ENCODE data around the gene DMRT1. TPM values are rescaled to one million over a fixed set of nuclear protein-coding genes. Genes with fewer than 3 reads are reported as not detected.

DMRT1 gene
- total and polyA plus RNA-seq, 5 donors from 2014 or later: not detected

DNA sequence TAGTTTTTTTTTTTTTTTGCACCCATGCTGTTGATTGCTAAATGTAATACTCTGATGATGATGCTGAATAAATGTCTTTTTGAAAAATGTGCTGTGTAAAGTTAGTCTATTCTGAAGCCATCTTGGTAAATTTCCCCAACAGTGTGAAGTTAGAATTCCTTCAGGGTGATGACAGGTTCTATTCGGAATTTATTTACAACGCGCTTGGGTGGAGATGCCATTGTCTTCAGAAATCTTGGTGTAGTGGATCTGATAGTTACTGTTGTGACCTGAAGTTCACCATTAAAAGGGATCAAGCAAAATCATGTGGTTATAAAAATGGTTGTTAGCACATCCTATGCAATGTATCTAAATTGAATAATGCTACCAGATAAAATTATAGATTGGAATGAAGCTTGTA lies 36.3 kb upstream of the DMRT1 start:
- peaks cover 20% of the 10 kb centered on the region for H3K27me3 Mint-ChIP-seq
- no peak for ATAC-seq (ENCODE audit: low read depth in 2 of 2)
- no peaks in the 10 kb centered on the region for H3K4me1 ChIP-seq (ENCODE audit: control insufficient read depth, insufficient read depth, low read length, poor library complexity, severe bottlenecking)
- H3K27ac ChIP-seq (ENCODE audit: insufficient read depth, low read length, poor library complexity, severe bottlenecking): no peak overlapping the region
- no peak overlapping the region for H3K27ac Mint-ChIP-seq
- peaks cover 0 to 2% (median 0%) of the 10 kb centered on the region in 7 donors for H3K9me3 Mint-ChIP-seq
- no peak overlapping the region for H3K4me3 ChIP-seq (ENCODE audit: low read depth, low read length)
- H3K4me1 Mint-ChIP-seq: no peaks in the 10 kb centered on the region
- no peaks in the 10 kb centered on the region for H3K36me3 Mint-ChIP-seq
- DNase-seq: no peak
- H3K36me3 ChIP-seq (ENCODE audit: control insufficient read depth, insufficient read depth, low read length): no peaks in the 10 kb centered on the region
- H3K27me3 ChIP-seq (ENCODE audit: control insufficient read depth, insufficient read depth, low read length): peaks cover 5% of the 10 kb centered on the region
- H3K9me3 ChIP-seq (ENCODE audit: control insufficient read depth in 2 of 2, low read length in 2 of 2): no peaks in the 10 kb centered on the region
- no peak overlapping the region for H3K4me3 Mint-ChIP-seq

GRCh38 chr9:806285-807156 lies 35.0 kb upstream of the DMRT1 start:
- H3K27ac ChIP-seq (ENCODE audit: insufficient read depth, low read length, poor library complexity, severe bottlenecking): no peak overlapping the region
- DNase-seq (peak in 2 of 3 donors; percentile 24 to 46), ATAC-seq (ENCODE audit: low read depth in 2 of 2) (no peak)
- H3K9me3 ChIP-seq (ENCODE audit: control insufficient read depth in 2 of 2, low read length in 2 of 2): no peaks in the 10 kb centered on the region
- Mint-ChIP-seq H3K9me3 (peaks cover 0 to 2% (median 0%) of the 10 kb centered on the region in 7 donors), H3K4me3 (no peak overlapping the region), H3K36me3 (no peaks in the 10 kb centered on the region), H3K27ac (no peak overlapping the region), H3K27me3 (peaks cover 7% of the 10 kb centered on the region), H3K4me1 (no peaks in the 10 kb centered on the region)
- no peaks in the 10 kb centered on the region for H3K36me3 ChIP-seq (ENCODE audit: control insufficient read depth, insufficient read depth, low read length)
- peaks cover 5% of the 10 kb centered on the region for H3K27me3 ChIP-seq (ENCODE audit: control insufficient read depth, insufficient read depth, low read length)
- no peak overlapping the region for H3K4me3 ChIP-seq (ENCODE audit: low read depth, low read length)
- H3K4me1 ChIP-seq (ENCODE audit: control insufficient read depth, insufficient read depth, low read length, poor library complexity, severe bottlenecking): no peaks in the 10 kb centered on the region

DNA sequence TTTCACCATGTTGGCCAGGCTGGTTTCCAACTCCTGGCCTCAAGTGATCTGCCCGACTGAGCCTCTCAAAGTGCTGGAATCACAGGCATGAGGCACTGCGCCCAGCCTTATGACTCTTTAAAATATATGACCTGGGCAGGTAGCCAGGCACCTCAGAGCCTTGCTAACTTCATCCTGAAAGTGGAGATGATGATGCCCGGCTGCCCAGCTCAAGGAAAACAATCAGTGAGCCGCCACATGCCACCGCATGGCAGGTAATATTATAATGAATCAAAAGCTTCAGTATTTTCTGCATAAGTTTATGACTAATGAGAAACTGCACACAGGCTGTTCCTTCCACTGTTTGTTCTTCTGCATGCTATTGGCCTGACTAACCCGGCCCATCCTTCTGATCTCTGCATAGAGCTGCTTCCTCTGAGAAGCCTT lies 30.4 kb upstream of the DMRT1 start:
- ATAC-seq (ENCODE audit: low read depth in 2 of 2) (no peak), DNase-seq (no peak)
- Mint-ChIP-seq H3K27me3 (peaks cover 7% of the 10 kb centered on the region), H3K9me3 (no peaks in the 10 kb centered on the region), H3K4me3 (no peak overlapping the region), H3K4me1 (no peaks in the 10 kb centered on the region), H3K36me3 (no peaks in the 10 kb centered on the region), H3K27ac (no peak overlapping the region)
- Histone ChIP-seq H3K4me3 (ENCODE audit: low read depth, low read length) (no peak overlapping the region), H3K4me1 (ENCODE audit: control insufficient read depth, insufficient read depth, low read length, poor library complexity, severe bottlenecking) (no peaks in the 10 kb centered on the region), H3K27ac (ENCODE audit: insufficient read depth, low read length, poor library complexity, severe bottlenecking) (no peak overlapping the region), H3K27me3 (ENCODE audit: control insufficient read depth, insufficient read depth, low read length) (no peaks in the 10 kb centered on the region), H3K36me3 (ENCODE audit: control insufficient read depth, insufficient read depth, low read length) (no peaks in the 10 kb centered on the region), H3K9me3 (ENCODE audit: control insufficient read depth in 2 of 2, low read length in 2 of 2) (no peaks in the 10 kb centered on the region)

DNA sequence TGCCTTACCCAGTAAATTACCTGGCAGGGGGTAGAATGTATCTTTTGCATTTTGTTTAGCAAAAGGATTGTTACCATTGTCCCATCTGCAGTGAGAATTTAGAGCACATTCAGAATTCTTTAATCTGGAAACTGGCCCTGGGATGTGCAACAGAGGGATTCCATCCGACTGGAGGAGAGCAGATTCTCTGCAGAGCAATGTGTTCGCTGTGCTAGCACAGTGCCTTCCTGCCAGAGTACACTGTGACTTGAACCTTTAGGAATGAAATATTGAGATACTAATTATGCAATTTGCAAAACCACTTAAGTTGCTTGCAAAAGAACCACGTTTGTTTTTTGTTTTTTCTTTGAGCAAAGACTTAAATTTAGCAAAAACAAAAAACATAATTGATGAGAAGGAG lies 22.5 kb upstream of the DMRT1 start:
- H3K9me3 Mint-ChIP-seq: peaks cover 0 to 2% (median 0%) of the 10 kb centered on the region in 7 donors
- H3K4me1 Mint-ChIP-seq: peaks cover 0 to 2% (median 0%) of the 10 kb centered on the region in 4 donors
- no peak for DNase-seq
- no peak overlapping the region for H3K27ac Mint-ChIP-seq
- no peaks in the 10 kb centered on the region for H3K9me3 ChIP-seq (ENCODE audit: control insufficient read depth in 2 of 2, low read length in 2 of 2)
- H3K4me3 Mint-ChIP-seq: no peak overlapping the region
- H3K4me3 ChIP-seq (ENCODE audit: low read depth, low read length): no peak overlapping the region
- no peaks in the 10 kb centered on the region for H3K36me3 ChIP-seq (ENCODE audit: control insufficient read depth, insufficient read depth, low read length)
- no peaks in the 10 kb centered on the region for H3K4me1 ChIP-seq (ENCODE audit: control insufficient read depth, insufficient read depth, low read length, poor library complexity, severe bottlenecking)
- no peaks in the 10 kb centered on the region for H3K27me3 ChIP-seq (ENCODE audit: control insufficient read depth, insufficient read depth, low read length)
- ATAC-seq (ENCODE audit: low read depth in 2 of 2): no peak
- no peak overlapping the region for H3K27ac ChIP-seq (ENCODE audit: insufficient read depth, low read length, poor library complexity, severe bottlenecking)
- no peaks in the 10 kb centered on the region for H3K36me3 Mint-ChIP-seq
- H3K27me3 Mint-ChIP-seq: no peaks in the 10 kb centered on the region

- no peak overlapping the region for H3K4me3 Mint-ChIP-seq
- H3K4me1 ChIP-seq (ENCODE audit: control insufficient read depth, insufficient read depth, low read length, poor library complexity, severe bottlenecking): no peaks in the 10 kb centered on the region
- H3K27me3 ChIP-seq (ENCODE audit: control insufficient read depth, insufficient read depth, low read length): no peaks in the 10 kb centered on the region
- no peak for ATAC-seq (ENCODE audit: low read depth in 2 of 2)
- H3K27me3 Mint-ChIP-seq: no peaks in the 10 kb centered on the region
- no peaks in the 10 kb centered on the region for H3K4me1 Mint-ChIP-seq
- no peak overlapping the region for H3K4me3 ChIP-seq (ENCODE audit: low read depth, low read length)
- H3K9me3 Mint-ChIP-seq: peaks cover 0 to 4% (median 0%) of the 10 kb centered on the region in 7 donors
- H3K27ac Mint-ChIP-seq: no peak overlapping the region
- H3K27ac ChIP-seq (ENCODE audit: insufficient read depth, low read length, poor library complexity, severe bottlenecking): no peak overlapping the region
- H3K9me3 ChIP-seq (ENCODE audit: control insufficient read depth in 2 of 2, low read length in 2 of 2): no peaks in the 10 kb centered on the region
- H3K36me3 Mint-ChIP-seq: no peaks in the 10 kb centered on the region
- no peak for DNase-seq
- H3K36me3 ChIP-seq (ENCODE audit: control insufficient read depth, insufficient read depth, low read length): no peaks in the 10 kb centered on the region
Observed at GRCh38 chr9:826500-827280, 14.8 kb upstream of the DMRT1 start.

DNA sequence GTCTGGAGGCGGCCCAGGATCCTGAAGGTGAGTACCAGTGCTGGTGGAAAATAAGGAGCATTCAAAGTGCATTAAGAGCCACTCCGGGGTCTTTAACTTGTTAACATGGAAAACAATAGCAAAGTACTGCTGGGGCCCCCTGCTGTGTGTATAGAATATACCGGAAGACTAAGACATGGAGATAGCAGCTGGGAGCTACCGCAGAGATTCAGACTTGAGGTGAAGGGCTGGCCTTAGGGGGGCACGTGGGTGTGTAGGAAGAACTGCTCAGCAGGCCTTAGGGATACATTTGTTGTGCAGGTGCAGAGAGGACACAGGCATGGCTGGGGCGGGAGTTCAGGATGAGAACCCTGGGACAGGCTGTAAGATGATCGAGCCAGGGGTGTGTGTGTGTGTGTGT lies 1.2 kb upstream of the DMRT1 start:
- peaks cover 0 to 3% (median 0%) of the 10 kb centered on the region in 7 donors for H3K9me3 Mint-ChIP-seq
- H3K4me3 Mint-ChIP-seq: no peak overlapping the region
- Histone ChIP-seq H3K4me3 (ENCODE audit: low read depth, low read length) (no peak overlapping the region), H3K9me3 (ENCODE audit: control insufficient read depth in 2 of 2, low read length in 2 of 2) (no peaks in the 10 kb centered on the region), H3K36me3 (ENCODE audit: control insufficient read depth, insufficient read depth, low read length) (no peaks in the 10 kb centered on the region), H3K27ac (ENCODE audit: insufficient read depth, low read length, poor library complexity, severe bottlenecking) (no peak overlapping the region), H3K4me1 (ENCODE audit: control insufficient read depth, insufficient read depth, low read length, poor library complexity, severe bottlenecking) (no peaks in the 10 kb centered on the region), H3K27me3 (ENCODE audit: control insufficient read depth, insufficient read depth, low read length) (peaks cover 7% of the 10 kb centered on the region)
- H3K4me1 Mint-ChIP-seq: peaks cover 0 to 12% (median 5%) of the 10 kb centered on the region in 4 donors
- no peak for DNase-seq
- ATAC-seq (ENCODE audit: low read depth in 2 of 2): no peak
- no peaks in the 10 kb centered on the region for H3K36me3 Mint-ChIP-seq
- H3K27me3 Mint-ChIP-seq: peaks cover 40% of the 10 kb centered on the region
- peak overlapping the region in 1 of 3 donors; percentile 66 for H3K27ac Mint-ChIP-seq

GRCh38 chr9:842635-843426 lies 1.3 kb downstream of the DMRT1 start:
- no peak overlapping the region for H3K27ac Mint-ChIP-seq
- H3K36me3 Mint-ChIP-seq: no peaks in the 10 kb centered on the region
- Histone ChIP-seq H3K36me3 (ENCODE audit: control insufficient read depth, insufficient read depth, low read length) (no peaks in the 10 kb centered on the region), H3K27me3 (ENCODE audit: control insufficient read depth, insufficient read depth, low read length) (peaks cover 10% of the 10 kb centered on the region), H3K9me3 (ENCODE audit: control insufficient read depth in 2 of 2, low read length in 2 of 2) (no peaks in the 10 kb centered on the region), H3K4me3 (ENCODE audit: low read depth, low read length) (no peak overlapping the region), H3K4me1 (ENCODE audit: control insufficient read depth, insufficient read depth, low read length, poor library complexity, severe bottlenecking) (no peaks in the 10 kb centered on the region), H3K27ac (ENCODE audit: insufficient read depth, low read length, poor library complexity, severe bottlenecking) (no peak overlapping the region)
- peaks cover 57% of the 10 kb centered on the region for H3K27me3 Mint-ChIP-seq
- peaks cover 0 to 12% (median 5%) of the 10 kb centered on the region in 4 donors for H3K4me1 Mint-ChIP-seq
- H3K4me3 Mint-ChIP-seq: no peak overlapping the region
- H3K9me3 Mint-ChIP-seq: peaks cover 0 to 5% (median 0%) of the 10 kb centered on the region in 7 donors
- DNase-seq: no peak
- no peak for ATAC-seq (ENCODE audit: low read depth in 2 of 2)

Data from CD4-positive, CD25-positive, alpha-beta regulatory T cell (primary cell).